NOMO-1 treated with DMSO at 0.1 percent for 48 hours (cell line): ENCODE data around the gene MLH3.

Experiments
- DNase-seq: peaks from one replicate; lab custom pipeline; 2025; ENCODE audit not compliant: unreplicated experiment; lab: John Stamatoyannopoulos, UW

Gene MLH3

GRCh38 chr14:74973003-74973653, 78.1 kb downstream of the MLH3 start:
- no peak for DNase-seq

DNA sequence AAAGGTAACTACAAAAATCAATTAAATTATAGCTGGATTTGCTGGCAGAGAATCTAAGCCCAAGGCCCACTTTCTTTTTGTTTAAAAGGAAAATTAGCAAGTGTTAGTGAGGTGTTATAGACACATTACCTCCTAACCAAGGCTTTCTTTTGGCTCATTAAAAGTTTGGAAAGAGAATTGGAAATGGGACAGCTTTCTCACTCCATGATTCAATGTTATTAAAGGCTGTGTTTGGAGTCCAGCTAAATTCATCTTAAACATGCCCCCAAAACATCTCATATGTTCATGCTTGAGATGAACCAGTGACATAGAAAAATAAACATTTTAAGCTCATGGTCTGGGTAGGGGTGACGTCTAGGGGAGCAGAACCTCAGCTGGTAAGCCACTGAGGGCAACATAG, 82.5 kb downstream of the MLH3 start:
- no peak for DNase-seq

GRCh38 chr14:74965486-74966153, 85.6 kb downstream of the MLH3 start:
- no peak for DNase-seq

DNA sequence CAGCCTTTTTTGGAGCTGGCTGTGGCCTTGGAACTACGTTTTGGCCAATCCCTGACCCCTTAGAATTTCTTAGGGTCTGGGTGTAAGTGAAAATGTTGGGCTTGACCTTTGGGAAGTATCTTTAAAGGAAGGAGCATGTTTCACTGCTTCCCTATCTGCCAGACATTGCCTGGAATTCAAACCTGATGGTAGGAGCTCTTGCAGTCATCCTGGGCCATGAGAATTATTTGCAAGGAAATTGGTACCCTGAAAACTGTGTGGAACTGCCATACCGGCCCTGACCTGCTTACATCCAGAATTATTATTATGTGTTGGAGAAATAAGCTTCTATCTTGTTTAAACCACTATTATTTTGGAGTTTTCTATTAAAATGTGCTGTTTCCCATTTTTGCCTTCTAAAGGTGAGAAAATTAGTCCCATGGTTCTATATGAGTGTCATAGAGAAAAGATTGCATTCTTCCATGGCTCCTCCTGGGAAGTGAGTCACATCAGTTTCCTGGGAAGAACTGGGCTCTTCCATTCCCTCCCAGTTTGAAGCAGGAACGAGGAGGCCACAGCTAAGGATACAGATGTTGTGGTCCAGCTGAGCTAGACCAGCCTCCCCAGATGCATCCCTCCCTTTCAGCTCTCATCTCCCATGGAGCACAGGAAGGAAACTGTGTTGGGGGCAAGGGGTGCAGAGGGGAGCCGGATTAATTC, 86.3 kb downstream of the MLH3 start:
- no peak for DNase-seq
